Small intestine (tissue), 7 donors: ENCODE results near the gene ZEB2. TPM values are rescaled to one million over a fixed set of nuclear protein-coding genes. Genes with fewer than 3 reads are reported as not detected.

Experiments used
- DNase-seq, 2 donors: peaks; one replicate each; pipeline versions ENCODE4 v3.0.0 to v3.0.0-alpha.2; 2013
- FAIRE-seq: peaks from 2 replicates; lab custom pipeline; 2012; peaks lifted over from hg19 to GRCh38; lab: Jason Lieb, UNC
- H3K27ac ChIP-seq, 3 donors: one replicate each; pipeline ENCODE4 v1.5.1; 2013; ENCODE audit warnings: low read length in 2 of 3, mild to moderate bottlenecking in 2 of 3, control low read depth in 1 of 3, inconsistent platforms in 1 of 3, low read depth in 1 of 3, moderate library complexity in 1 of 3
- H3K27me3 ChIP-seq, 3 donors: one replicate each; pipeline ENCODE4 v1.6.1; 2013; ENCODE audit warnings: low read length in 3 of 3, inconsistent platforms in 1 of 3; ENCODE audit not compliant: control insufficient read depth in 3 of 3, insufficient read depth in 3 of 3
- H3K36me3 ChIP-seq, 3 donors: one replicate each; pipeline ENCODE4 v1.6.1; 2013; ENCODE audit warnings: low read length in 3 of 3, inconsistent platforms in 1 of 3, low read depth in 1 of 3, mild to moderate bottlenecking in 1 of 3, moderate library complexity in 1 of 3; ENCODE audit not compliant: control insufficient read depth in 3 of 3, insufficient read depth in 2 of 3
- H3K4me1 ChIP-seq, 3 donors: one replicate each; pipeline ENCODE4 v1.6.1; 2013; ENCODE audit warnings: low read length in 2 of 3, inconsistent platforms in 1 of 3, low read depth in 1 of 3, mild to moderate bottlenecking in 1 of 3, moderate library complexity in 1 of 3; ENCODE audit not compliant: control insufficient read depth in 3 of 3, insufficient read depth in 2 of 3
- H3K4me3 ChIP-seq, 3 donors: one replicate each; pipeline ENCODE4 v1.5.1; 2013; ENCODE audit warnings: low read length in 3 of 3, control low read depth in 1 of 3, inconsistent platforms in 1 of 3, low read depth in 1 of 3, mild to moderate bottlenecking in 1 of 3, moderate library complexity in 1 of 3
- H3K9me3 ChIP-seq, 2 donors: one replicate each; pipeline ENCODE4 v1.6.1; 2013; ENCODE audit warnings: low read depth in 1 of 2, low read length in 1 of 2; ENCODE audit not compliant: control insufficient read depth in 2 of 2, insufficient read depth in 1 of 2
- WGBS, 3 donors: extraction: QIAGEN DNeasy Blood & Tissue Kit; methylation state at CpG; one replicate each; pipeline ENCODE4 v1.1.7; 2013; 5-methylcytosine and 5-hydroxymethylcytosine counted together
- polyA plus RNA-seq, 4 donors: library from polyadenylated mRNA; stranded (reverse) in 3 of 4; unstranded in 1 of 4; fragments of 200-250 nt in 3 of 4; fragments of 120-200 nt in 1 of 4; gene quantifications; one replicate each; pipeline versions ENCODE4 v1.2.1 to v1.2.3, GENCODE V29; 2013
- donor health status: healthy with polysubstance abuse.
- donor health status: control.
- donor health status: control.
- donor health status: Bipolar disorder and iron deficiency.
- donor health status: healthy.

Gene ZEB2
- polyA plus RNA-seq, 4 donors: 2.0 to 30.9 (median 15.3) TPM

DNA sequence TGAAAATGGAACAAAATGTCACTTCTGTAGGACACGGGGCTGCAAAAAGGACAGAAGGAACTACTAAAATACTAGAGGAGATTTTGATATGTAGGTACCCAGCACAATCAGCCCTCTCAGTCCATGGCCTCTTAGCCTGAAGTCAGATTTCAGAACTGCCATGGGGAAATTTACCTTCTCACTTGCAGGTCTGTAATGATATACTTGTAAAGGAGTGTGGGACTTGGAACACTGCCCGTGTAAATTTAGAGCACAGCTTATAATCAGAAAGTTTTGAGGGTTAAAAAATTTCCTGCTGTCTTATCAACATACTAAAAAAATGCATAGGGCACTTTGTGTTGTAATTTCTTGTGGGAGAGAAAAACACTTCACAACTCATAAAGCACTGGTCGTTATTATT lies 60.6 kb downstream of the ZEB2 start:
- Histone ChIP-seq H3K9me3 (no peaks in the 10 kb centered on the region), H3K4me1 (no peaks in the 10 kb centered on the region), H3K36me3 (no peaks in the 10 kb centered on the region), H3K27ac (peak overlapping the region in 1 of 3 donors; percentile 74), H3K27me3 (peaks cover 0 to 54% (median 0%) of the 10 kb centered on the region in 3 donors), H3K4me3 (no peak overlapping the region)
- WGBS, 3 donors: 31 to 41% (median 33%) methylated on average over 3 of the region's 3 CpGs
- DNase-seq: no peak
- FAIRE-seq: no peak

DNA sequence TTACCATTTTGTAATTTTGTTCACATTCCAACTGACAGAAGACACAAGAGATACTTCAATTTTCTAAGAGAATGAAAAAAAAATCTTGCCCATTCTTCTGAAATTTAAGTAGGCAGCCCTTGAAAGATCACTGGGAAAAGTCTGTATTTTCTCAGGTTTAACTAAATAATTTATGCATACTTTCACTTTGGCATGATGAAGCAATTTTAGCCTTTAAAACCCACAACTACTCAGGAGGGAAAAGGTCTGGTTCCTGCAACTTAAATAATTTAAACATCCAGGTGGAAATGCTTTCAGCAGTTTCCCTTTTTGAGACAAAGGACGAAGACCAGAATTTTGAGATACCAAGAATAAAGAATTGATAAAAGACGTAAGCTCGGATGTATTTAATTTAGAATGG lies 61.4 kb downstream of the ZEB2 start:
- FAIRE-seq (no peak), DNase-seq (no peak)
- H3K4me3 ChIP-seq: no peak overlapping the region
- peaks cover 0 to 51% (median 0%) of the 10 kb centered on the region in 3 donors for H3K27me3 ChIP-seq
- WGBS, 3 donors: 60 to 76% (median 76%) methylated on average over 3 of the region's 3 CpGs
- H3K27ac ChIP-seq: no peak overlapping the region
- no peaks in the 10 kb centered on the region for H3K4me1 ChIP-seq
- H3K9me3 ChIP-seq: no peaks in the 10 kb centered on the region
- H3K36me3 ChIP-seq: no peaks in the 10 kb centered on the region

DNA sequence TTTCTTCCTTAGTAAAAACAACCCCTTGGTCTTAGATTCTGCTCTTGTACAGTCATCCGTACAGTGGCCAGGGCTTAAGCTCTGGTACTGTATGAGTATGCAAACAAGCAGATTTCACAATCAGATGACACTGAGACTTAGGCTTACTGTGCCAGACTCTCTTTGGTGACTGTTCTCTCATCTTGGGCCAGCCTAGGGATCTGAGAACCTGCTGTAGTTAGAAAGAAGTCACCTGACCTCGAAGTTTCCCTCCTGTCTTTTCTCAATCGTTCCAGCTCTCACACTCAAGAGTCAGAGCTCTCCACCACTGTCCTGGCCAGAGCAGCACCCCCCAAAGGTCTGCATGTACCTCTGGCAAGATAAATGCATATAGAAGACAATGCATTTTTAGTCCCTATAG lies 63.2 kb downstream of the ZEB2 start:
- WGBS, 3 donors: 34 to 58% (median 55%) methylated on average over 3 of the region's 3 CpGs

DNA sequence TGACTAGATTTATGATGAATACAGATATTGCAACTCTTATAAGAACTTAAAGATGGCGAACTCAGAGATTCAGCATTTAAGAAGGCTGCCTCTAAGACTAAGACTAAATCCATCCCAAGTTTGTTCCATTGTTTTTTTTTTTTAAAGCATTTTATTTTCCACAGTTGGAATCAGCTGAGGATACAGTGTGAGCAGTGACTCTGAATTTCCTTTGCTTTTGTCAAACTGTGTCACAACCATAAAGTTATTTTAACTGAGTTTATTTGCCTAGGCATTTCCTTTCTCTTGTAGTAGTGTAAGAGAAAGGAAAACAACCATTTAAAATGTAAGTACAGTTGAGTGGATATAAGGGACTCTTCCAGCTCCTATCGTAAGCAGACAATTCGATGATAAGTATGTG lies 63.9 kb downstream of the ZEB2 start:
- DNase-seq: no peak
- Histone ChIP-seq H3K4me3 (no peak overlapping the region), H3K36me3 (no peaks in the 10 kb centered on the region), H3K9me3 (no peaks in the 10 kb centered on the region), H3K27me3 (peaks cover 0 to 44% (median 0%) of the 10 kb centered on the region in 3 donors), H3K4me1 (peaks cover 0 to 3% (median 0%) of the 10 kb centered on the region in 3 donors), H3K27ac (no peak overlapping the region)
- WGBS, 3 donors: 75 to 91% (median 85%) methylated on average over 3 of the region's 3 CpGs
- no peak for FAIRE-seq

More for the DNA sequence above, 63.2 kb downstream of the ZEB2 start:
- H3K9me3 ChIP-seq: no peaks in the 10 kb centered on the region
- H3K4me3 ChIP-seq: no peak overlapping the region
- H3K27ac ChIP-seq: peak overlapping the region in 1 of 3 donors; percentile 57
- DNase-seq (no peak), FAIRE-seq (no peak)
- peaks cover 0 to 3% (median 0%) of the 10 kb centered on the region in 3 donors for H3K4me1 ChIP-seq
- H3K36me3 ChIP-seq: no peaks in the 10 kb centered on the region
- peaks cover 0 to 51% (median 0%) of the 10 kb centered on the region in 3 donors for H3K27me3 ChIP-seq

DNA sequence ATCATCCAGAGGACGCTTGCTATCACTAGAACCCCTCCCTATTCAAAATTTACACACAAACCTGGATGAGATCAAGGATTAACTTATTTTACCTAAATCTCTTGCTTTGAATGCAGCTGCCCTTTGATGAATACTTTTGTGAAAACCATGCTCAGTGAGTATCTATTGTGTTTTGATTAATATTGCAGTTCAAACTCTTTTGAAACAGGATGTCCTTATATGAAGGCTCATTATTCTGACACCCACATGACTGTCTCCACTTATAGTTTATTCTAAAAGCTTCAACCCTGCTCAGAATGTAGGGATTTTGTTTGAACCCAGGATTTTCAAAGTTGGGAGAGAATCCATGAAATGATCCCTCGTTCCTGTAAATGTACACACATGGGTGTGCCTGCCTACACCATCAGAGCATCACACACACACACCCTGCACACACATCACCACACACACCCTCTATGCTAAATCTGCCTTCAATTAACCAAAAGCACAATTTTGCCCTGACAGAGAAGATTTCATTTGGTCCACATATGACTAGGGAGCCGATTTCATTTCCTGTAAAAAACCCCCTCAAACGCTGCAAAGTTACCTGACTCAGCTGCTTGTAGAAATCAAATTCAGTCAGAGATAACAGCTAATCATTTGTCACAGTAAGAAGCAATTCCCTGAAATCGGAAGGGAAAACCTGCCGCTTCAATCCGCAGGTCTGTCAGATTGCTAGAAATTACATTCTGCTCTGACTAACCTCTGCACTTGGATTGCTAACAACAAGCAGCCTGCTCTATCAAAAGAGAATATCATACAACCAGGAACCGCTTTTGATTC lies 65.2 kb downstream of the ZEB2 start:
- no peak for DNase-seq
- peak overlapping the region in 1 of 3 donors; percentile 40 for H3K27ac ChIP-seq

DNA sequence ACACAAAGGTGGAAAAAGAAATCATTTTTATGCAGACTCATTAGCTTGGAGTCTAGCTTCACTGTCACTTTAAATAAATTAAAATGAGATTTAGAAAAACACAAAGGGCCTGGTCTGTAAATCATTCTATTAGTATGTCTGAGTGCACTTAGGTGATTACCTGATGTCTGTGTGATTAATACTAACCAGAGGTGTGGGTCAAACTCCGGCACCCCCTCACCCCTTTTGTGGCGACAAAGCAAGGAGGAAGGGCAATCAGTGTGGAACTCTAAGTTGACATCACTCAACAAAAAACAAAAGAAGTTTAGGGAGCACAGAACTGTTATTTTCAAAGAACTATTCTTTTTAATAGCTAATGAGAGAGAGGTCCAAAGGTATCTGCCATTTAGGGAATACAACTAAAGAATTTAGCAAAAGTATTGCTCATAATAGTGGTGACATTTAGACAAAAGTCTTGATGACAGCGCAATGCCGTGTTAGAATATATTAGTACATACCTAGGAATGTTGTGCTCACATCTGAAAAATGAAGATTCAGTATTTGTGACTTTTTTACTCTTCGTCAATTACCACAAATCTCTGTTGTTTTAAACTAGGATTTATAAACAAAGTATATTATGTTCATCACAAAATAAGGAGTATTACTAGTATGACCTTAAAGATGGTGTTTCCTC lies 66.3 kb downstream of the ZEB2 start:
- Histone ChIP-seq H3K4me3 (no peak overlapping the region), H3K4me1 (peaks cover 0 to 3% (median 0%) of the 10 kb centered on the region in 3 donors), H3K27me3 (peaks cover 0 to 50% (median 0%) of the 10 kb centered on the region in 3 donors), H3K27ac (peak overlapping the region in 1 of 3 donors; percentile 68), H3K9me3 (no peaks in the 10 kb centered on the region), H3K36me3 (no peaks in the 10 kb centered on the region)
- no peak for FAIRE-seq
- DNase-seq: no peak
- 65 to 76% (median 69%) methylated on average over 5 of the region's 5 CpGs for WGBS, 3 donors

More for the DNA sequence above, 65.2 kb downstream of the ZEB2 start:
- no peak overlapping the region for H3K4me3 ChIP-seq
- no peak for FAIRE-seq
- H3K9me3 ChIP-seq: no peaks in the 10 kb centered on the region
- 16 to 31% (median 16%) methylated on average over 8 of the region's 8 CpGs for WGBS, 3 donors
- H3K27me3 ChIP-seq: peaks cover 0 to 43% (median 0%) of the 10 kb centered on the region in 3 donors
- no peaks in the 10 kb centered on the region for H3K36me3 ChIP-seq
- H3K4me1 ChIP-seq: peaks cover 0 to 3% (median 0%) of the 10 kb centered on the region in 3 donors

DNA sequence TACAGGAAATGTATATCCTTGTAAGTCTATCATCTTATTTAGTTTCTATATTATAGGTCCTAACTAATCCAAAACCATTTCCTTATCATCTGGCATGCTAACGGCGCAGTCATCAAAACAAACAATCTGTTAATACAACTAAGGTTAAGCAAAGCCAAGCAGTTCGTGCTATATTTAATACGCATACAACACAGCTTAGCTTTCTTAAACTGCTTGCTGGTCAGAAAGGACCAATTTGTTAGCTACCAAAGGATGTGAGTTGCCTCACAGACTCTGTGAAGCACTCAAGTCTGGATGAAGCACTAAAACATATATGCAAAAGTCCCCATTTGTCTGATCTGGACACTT lies 67.0 kb downstream of the ZEB2 start:
- FAIRE-seq (no peak), DNase-seq (no peak)
- WGBS, 3 donors: 41 to 60% (median 46%) methylated on average over 4 of the region's 4 CpGs
- H3K4me1 ChIP-seq: peaks cover 0 to 3% (median 0%) of the 10 kb centered on the region in 3 donors
- H3K36me3 ChIP-seq: no peaks in the 10 kb centered on the region
- peak overlapping the region in 1 of 3 donors; percentile 60 for H3K27ac ChIP-seq
- H3K4me3 ChIP-seq: no peak overlapping the region
- peaks cover 0 to 49% (median 0%) of the 10 kb centered on the region in 3 donors for H3K27me3 ChIP-seq
- no peaks in the 10 kb centered on the region for H3K9me3 ChIP-seq

DNA sequence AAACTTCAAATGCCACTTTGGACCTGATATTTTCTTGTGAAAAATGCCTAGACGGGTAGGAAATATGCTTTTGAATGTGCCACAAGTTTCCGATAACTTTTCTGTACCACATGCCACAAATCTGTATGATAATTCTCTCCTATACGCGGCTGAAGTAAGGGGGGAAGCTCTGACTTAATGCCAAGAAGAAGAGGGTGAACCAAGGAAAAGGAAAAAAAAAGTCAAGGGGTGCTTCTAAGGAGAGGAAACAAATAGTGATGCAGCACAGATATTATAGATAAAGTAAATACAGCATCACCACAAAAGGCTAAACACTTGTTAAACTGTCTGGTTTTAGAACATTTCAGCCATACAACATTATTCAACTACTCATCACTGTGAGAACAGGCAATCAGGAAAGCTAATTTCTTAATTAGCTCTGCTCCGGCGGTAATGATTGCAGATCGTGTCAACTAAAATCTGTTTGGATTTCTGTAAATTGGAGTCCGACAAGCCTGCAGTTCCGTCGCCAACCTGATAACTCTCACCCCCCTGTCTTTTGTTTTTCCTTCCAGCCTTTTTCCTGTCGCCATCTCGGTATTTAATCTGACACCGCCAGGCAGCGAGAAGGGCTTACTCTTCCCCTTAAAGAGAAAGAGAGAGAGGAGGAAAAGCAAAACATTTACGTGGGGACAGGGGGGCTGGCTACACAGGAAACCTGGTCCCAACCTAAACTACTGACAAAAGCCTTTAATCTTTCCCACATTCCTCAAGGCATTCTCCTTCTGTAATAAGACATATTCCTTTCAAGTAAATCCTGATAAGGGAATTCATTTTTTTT lies 67.5 kb downstream of the ZEB2 start:
- Histone ChIP-seq H3K4me1 (peaks cover 0 to 3% (median 0%) of the 10 kb centered on the region in 3 donors), H3K27ac (peak overlapping the region in 1 of 3 donors; percentile 78), H3K9me3 (no peaks in the 10 kb centered on the region), H3K36me3 (no peaks in the 10 kb centered on the region), H3K27me3 (peaks cover 0 to 52% (median 0%) of the 10 kb centered on the region in 3 donors), H3K4me3 (no peak overlapping the region)
- FAIRE-seq (no peak), DNase-seq (no peak)
- WGBS, 3 donors: 20 to 27% (median 27%) methylated on average over 15 of the region's 15 CpGs
